ENCODE measurements around the gene TEAD4.
A peak's percentile ranks its signal among the peaks of the same experiment; 100 is the strongest.

Gene TEAD4

DNA sequence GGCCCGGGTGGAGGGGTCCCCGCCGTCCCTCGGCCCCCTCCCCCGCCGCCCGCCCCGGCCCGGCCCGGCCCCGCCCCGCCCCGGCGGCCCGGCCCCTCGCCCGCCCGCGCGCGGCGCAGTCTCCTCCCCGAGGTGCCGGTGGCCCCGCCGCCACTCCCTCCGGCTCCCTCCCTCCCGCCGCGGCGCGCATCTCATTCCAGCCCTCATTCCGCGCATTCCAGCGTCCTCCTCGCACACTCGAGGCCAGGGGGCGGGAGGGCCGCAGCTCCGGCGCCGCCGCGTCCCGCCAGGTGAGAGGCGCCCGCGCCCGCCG is at the start of gene TEAD4:
TSS of gene TEAD4 (plus strand) at position 206 of the 313 bp plus-strand sequence.
- DNase-seq (ENCODE audit: low read depth), result no peak

DNA sequence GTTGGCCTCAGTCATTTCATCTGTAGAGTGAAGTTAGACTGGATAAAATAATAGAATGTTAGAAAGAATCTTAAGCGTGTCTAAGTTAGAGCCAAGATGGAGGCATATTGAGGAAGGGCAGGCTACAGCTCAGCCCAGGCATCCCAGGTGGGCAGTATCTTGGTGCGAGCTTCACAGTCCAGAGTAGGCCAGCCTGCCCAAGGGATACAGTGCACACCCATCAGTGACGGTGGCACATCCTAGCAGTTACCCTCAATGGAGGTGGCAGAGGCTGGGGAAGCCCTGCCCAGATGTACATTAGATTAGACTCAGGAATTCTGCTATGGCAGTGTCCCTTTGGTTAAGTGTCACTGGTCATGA is 47.0 kb upstream of the TEAD4 start:
- DNase-seq (ENCODE audit: low read depth), result no peak

DNA sequence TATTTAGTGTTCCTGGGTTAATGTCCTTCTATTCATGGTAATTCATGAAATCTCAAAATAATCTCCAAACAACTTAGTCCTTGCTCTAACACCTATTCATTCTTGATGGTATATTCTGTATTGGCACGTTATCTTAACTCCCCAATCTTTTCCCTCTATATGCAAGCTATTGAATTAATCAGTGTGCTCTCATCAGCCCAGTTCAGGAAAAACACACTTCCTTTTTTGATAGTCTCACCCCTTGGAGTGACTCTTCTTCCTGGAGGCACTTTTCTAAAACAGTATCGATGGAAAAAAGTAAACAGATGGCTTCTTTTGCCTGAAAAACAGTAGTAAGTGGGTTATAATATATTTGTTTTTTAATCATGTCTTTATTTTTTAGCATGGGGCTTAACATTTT is 39.9 kb upstream of the TEAD4 start:
- no peak for DNase-seq (ENCODE audit: low read depth)

DNA sequence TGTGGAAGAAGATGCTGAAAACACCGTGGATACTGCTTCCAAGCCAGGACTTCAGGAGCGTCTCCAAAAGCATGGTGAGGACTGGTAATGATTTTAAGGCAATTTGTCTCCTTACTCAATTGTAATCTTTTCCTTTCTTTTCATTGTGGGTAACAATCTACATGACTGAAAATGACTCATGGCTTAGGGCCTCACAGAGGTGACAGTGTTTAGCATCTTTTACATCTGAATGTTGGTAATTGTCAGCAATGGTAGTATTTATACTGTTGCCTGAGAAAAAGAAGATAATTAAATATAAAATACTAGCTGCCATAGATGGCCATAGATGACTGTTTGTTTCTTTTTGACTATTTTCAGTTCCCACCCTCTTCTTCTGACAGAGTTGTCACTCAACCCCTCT is 36.9 kb upstream of the TEAD4 start:
- DNase-seq (ENCODE audit: low read depth), result no peak

DNA sequence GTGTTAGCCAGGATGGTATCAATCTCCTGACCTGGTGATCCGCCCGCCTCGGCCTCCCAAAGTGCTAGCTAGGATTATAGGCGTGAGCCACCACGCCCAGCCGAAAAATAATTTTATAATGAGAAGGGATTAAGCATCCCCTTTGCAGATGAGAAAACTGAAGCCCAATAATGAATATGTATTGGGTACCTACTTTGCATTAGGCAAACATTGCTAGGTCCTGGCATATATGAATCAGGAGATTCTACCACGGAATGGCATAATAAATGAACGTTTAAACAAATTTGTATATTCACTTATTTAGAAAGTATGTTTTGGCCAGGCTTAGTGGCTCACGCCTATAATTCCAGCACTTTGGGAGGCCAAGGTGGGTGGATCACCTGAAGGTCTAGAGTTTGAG is 36.1 kb upstream of the TEAD4 start:
- no peak for DNase-seq (ENCODE audit: low read depth)

DNA sequence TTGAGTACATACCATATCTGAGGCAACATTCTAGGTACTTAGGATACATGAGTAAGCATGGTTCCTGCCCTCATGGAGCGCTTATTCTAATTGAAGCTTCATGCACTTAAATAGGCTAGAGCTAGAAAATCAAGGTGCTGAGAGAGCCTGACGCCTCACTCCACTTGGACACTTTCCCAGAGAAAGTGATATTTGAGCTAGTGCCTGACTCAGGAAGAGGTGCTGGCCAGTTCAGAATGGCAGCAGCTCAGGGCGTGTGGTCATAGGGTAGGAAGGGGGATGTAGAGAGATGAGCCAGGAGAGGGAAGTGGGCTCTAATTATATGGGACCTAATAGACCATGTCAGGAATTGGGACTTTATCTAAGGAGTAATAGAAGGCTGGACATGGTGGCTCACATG is 35.2 kb upstream of the TEAD4 start:
- no peak for DNase-seq (ENCODE audit: low read depth)

DNA sequence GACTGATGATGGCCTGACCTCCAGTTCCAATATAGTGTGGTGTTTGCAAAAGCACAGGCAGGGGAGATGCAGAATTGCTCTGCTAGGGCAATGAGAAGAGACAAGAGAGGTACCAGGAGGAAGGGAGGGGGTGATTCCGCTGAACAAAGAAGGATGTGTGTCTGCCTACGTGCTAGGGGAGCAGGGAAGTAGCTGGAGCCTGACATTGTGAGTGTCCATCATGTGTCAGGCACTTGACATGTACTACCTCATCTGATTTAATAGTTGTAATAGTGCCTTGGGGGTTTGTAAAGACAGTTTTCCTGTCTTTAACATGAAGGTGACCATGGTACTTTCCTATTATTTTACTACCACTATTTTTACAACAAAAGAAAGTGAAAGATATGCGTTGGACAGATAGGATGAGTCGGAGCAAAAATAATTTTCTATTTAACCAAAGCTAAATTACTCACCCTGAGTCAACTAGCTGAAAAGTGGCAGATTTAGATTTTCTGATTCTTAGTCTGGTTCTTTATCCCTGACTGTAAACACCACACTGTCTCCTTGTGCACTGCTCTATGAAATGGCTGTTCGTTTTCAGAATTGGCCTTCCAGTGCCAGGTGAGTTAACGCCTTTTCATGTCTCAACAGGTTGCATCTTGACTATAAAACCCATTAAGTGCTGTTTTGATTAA is 33.7 kb upstream of the TEAD4 start:
- DNase-seq (ENCODE audit: low read depth), result no peak

DNA sequence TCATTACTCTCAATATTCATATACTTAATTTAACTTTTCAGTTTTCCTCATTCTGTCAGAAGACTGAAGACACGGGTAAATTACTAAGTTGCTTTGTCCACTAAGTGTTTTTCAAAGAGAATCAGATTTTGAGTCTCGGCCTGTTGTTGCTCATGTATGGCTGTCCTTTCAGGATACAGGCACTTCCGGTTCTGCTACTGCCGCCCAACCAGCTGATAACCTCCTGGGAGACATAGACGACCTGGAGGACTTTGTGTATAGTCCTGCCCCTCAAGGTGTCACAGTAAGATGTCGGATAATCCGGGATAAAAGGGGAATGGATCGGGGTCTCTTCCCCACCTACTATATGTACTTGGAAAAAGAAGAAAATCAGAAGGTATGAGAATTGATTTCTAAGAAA is 28.3 kb upstream of the TEAD4 start:
- no peak for DNase-seq (ENCODE audit: low read depth)

DNA sequence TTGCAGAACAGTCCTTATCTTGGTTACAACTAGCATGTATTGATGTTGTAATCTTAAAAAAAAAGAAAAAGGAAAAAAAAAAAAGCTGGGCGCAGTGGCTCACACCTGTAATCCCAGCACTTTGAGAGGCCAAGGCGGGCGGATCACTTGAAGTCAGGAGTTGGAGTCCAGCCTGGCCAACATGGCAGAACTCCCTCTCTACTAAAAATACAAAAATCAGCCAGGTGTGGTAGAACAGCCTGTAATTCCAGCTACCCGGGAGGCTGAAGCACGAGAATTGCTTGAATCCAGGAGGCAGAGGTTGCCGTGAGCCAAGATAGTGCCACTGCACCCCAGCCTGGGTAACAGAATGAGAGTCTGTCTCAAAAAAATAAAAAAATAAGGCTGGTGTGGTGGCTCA is 25.6 kb upstream of the TEAD4 start:
- no peak for DNase-seq (ENCODE audit: low read depth)

DNA sequence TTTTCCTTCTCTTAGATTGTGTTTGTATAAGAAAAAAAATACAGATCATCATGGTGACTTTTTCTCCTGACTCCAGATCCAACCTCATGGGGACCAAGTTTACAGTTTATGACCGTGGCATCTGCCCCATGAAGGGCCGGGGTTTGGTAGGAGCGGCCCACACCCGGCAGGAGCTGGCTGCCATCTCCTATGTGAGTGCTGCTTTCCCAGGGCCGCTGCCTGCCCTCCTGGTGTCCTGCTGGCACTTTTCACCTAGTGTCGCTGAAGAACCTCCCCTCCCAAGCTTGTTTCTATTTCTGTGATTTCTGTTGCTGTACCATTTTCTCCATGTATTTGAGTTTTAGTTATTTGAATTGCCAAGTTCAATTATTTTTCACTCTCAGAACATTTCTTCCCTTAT is 24.8 kb upstream of the TEAD4 start:
- DNase-seq (ENCODE audit: low read depth), result no peak

DNA sequence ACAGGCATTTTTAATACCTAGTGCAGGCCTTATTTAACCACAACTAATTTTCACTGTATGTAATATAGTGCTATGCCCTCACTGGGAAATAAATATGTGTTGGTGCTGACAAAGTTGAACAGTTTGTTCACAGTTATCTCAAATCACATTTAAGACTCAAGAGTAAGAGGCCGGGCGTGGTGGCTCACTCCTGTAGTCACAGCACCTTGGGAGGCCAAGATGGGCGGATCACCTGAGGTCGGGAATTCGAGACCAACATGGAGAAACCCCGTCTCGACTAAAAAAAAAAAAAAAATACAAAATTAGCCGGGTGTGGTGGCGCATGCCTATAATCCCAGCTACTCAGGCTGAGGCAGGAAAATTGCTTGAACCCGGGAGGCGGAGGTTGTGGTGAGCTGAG is 22.9 kb upstream of the TEAD4 start:
- no peak for DNase-seq (ENCODE audit: low read depth)

DNA sequence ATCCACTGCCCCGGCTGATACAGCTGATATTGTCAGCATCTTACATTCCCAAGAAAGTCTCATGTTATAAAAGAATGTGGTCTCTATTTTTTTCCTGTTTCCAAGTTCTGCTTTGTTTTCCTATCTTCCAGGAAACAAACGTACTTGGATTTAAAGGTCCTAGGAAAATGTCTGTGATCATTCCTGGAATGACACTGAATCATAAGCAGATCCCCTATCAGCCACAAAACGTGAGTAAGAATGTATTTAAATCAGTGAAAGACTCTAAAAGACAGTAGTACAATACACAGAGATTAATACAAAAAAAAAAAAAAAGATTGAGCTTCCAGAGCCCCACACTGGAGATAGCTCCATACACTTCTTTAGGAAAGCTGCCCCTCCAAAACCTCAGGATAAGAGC is 21.7 kb upstream of the TEAD4 start:
- no peak for DNase-seq (ENCODE audit: low read depth)

DNA sequence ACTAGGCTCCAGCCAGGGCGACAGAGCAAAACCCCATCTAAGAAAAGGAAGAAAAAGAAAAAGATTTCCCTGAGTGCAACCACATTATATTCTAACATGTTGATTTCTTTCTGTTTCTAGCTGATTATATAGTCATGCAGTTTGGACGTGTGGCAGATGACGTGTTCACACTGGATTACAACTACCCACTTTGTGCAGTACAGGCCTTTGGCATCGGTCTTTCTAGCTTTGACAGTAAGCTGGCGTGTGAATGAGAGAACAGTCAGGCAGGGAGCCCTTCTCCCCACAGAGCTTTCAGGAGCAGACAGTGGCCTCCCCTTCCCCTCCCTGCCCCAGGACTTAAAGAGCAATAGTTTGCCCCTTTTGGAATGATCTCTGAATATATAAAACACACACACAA is 20.0 kb upstream of the TEAD4 start:
- no peak for DNase-seq (ENCODE audit: low read depth)

DNA sequence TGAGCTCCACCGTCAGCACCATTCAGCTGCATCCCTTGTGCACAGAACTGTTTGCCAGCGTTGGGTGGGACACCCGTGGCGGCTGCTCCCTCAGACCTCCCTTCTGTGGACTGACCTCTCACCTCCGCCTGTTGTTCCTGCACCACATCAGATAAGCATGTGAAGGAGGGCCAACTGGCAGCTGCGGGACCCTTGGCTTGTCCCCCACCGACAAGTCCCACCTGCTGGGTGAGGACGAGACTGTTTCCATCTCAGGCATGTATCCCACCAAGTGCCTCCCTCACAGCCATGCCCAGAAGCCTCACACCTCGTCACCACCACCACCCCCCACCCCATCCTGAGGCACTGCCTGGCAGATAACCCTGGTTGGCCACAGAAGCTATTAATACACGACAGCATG is 18.6 kb upstream of the TEAD4 start:
- no peak for DNase-seq (ENCODE audit: low read depth)

DNA sequence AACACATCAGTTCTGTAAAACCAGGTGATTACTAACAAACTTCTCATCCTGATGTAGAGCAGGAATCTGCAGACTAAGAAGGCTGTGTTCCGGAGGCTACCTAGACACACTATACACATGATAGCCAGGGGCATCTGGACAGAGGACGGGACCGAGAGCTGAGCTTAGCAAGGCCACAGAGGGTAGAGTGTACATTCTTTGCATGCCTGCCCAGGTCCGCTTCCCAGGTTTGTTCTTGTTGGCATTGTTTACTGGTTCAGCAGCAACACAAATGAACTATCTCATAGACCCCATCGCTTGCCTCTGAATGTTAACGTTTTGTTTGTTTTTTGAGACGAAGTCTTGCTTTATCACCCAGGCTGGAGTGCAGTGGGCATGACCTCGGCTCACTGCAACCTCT is 17.7 kb upstream of the TEAD4 start:
- DNase-seq (ENCODE audit: low read depth), result no peak

DNA sequence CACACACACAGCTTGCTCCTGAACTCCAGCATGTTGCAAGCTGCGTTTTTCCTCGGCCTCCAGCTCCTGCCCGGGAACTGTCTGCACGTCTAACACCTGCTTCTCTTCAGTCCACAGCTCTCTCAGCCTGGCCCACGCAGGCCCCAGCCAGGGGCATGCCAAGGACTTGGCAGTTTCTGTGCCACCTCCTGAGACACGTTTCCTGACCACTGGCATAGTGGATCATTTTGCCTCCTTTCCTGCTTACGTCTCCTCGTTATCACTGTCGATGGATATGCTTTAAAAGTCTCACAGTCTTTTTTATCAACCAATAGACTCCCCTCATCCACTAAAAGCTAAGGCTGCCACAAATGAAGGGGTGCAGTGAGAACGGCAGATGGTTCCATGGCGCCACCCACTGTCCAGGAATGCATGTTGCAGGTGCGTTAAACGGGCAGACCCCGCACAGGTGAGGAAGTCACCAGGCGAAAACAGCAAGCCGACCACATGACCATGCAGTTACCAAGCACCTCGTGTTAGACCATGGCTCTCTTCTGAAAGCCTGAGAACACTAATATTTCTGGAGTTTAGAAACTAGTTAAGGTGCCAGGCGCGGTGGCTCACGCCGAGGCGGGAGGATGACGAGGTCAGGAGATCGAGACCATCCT is 14.7 kb upstream of the TEAD4 start:
- peak; percentile 19 for DNase-seq (ENCODE audit: low read depth)

DNA sequence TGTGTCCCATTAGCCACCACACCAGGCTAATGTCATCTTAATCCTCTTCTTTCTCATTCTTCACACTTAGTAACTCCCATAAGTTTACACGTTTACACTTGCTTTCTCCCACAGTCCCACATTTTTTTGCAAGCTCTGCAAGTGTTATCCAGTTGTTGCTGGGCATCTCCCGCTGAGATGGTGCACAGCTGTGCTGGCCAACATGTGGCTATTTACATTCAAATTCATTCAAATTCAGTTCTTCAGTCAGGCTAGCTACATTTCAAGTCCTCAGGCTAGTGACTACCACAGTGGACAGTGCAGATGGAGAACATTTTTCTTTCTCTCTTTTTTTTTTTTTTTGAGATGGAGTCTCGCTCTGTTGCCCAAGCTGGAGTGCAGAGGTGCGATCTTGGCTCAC is 9.8 kb upstream of the TEAD4 start:
- DNase-seq (ENCODE audit: low read depth), result no peak

DNA sequence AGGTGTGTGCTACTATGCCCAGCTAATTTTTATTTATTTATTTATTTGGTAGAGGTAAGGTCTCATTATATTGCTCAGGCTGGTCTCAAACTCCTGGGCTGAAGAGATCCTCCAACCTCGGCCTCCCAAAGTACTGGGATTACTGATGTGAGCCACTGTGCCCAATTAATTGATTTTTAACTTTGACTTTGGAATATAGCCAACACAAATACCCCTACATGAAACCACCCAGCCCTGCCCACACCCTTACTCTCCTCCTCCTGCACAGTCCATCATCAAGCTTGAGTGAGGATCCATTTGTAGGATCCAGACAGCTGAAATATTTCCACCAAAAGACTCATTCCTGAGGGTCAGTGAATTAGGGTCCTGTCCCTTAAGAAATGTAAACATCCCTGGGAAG is 3.3 kb upstream of the TEAD4 start:
- no peak for DNase-seq (ENCODE audit: low read depth)

DNA sequence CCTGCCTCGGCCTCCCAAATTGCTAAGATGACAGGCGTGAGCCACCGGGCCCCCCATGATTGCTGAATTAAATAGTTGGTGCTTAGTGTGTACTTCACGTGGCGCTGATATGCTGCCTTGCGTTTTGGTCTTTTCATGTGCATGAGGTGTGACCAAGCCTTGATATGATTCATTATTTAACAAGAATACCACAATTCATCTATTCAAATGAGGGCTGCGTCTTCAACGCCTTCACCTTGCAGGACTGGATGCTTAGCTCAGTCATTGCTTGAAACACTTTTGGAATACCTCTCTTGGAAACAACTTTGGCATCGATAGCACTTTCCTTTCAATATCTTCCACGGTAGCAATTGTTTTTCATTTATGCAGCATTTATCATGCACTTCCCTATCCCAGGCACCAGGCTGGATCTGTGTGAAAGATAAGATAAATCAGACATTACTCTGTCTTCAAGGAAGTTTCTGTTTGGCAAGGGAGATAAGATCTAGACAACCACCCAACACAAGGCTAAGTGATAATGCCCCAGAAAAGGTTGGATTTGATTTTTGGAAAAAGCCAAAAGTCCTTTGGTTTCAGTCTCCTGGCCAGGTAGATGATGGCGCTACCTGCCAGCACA is 1.3 kb upstream of the TEAD4 start:
- DNase-seq (ENCODE audit: low read depth), result no peak

DNA sequence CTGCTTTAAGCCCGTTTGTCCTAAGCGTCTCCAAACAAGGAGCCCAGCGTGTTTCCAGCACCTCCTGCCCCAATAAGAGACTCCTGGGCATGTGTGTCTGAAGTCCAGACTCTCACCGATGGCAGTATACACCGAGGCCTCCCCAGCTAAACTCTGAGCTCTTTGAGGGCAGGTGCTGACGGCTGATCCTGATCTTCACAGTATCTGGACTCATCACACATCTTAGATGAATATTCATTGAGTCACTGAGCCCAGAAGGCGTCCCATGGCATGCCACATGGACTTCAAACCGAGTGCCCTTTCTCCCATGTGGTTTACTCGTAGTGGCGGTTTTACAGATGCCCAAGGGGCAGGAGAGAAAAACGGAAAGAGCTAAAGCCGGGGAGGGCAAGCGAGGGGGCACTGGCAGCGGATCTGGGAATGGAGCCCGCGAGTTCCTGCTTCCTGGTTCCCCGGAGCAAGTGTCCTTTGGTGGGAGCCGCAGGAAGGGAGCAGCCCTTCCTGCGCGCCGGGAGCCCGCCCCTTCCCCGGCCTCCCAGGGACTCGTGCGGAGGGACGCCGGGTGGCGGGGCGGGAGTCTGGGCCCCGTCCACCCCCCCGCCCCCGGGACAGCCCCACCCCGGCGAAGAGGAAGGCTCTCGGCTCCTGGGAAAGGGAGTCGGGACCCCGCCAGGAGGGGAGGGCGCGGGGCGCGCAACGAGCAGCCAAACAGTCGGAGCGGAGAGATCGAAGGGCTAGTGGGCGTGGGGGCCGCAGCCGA is 585 bp upstream of the TEAD4 start:
- DNase-seq (ENCODE audit: low read depth), result no peak

DNA sequence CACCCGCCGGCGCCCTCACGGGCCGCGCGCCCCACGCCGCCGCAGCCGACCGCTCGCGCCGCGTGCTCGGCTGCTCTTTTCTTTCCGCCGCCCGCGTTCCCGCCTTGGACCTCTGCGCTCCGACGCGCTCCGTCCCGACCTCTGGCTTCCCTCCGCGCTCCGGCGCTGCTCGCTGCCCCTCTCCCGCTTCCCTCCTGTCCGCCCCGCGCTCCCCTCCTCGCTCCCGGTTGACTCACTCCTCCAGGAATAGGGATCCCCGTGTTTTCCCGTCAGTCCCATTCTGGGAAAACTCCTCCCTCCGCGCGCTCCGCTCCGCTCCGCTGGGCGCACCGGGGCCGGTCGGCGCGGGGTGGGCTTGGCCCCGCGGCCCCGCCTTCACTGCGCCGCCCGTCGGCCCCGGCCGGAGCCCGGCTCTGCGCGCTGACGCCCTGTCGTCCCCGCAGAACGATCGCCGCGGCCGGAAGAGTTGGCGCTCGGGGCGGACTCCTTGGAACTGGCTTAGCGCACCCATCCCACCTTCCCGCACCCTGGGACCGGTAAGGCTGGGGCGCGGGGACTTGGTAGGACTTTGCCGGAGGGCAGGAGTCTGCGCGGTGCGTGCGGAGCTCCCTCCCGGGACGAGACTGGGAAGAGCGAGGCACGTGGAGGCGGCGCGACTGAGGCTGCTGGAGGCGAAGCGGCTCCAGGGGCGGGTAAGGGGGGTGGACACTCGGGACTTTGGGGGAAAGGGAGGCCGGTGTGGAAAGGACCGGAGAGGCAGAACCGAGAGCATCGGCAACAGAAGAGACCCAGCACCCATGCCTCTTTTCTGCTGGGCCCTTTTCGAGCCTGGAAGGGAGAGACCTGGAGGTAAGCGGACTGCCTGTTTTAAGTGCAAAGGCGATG is 550 bp downstream of the TEAD4 start:
- no peak for DNase-seq (ENCODE audit: low read depth)

DNA sequence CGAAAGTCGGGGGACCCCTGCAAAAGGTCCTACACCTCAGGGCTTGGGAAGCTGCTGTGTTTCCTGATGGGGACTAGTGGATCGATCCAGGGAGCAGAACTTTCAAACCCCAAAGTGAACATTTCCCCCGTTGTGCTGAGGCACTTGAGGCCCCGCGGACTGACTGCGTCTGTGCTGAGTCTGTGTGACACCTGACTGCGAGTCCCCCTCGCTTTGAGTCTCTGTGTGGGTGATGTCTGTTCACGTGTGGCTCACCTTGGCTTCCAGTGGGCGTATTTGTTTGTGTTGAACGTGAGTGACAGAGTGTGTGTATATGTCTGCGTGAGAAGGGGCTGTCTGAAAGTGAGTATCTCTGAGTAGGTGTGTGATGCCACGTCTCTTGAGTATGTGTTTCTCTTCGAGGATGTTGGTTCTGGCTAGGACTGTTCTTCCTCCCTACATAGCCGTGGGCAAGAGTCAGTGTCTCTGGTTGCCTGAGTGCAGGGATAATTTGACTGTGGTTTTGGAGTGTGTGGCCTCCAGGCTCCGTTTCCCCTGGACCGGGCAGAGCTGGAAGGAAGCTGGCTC is 1.3 kb downstream of the TEAD4 start:
- no peak for DNase-seq (ENCODE audit: low read depth)
